Right lobe of liver (tissue), 5 donors: ENCODE results near the gene KRTAP21-2. TPM values are rescaled to one million over a fixed set of nuclear protein-coding genes. Genes with fewer than 3 reads are reported as not detected.

Source experiments
- small RNA-seq, 2 experiments: library from RNA; depleted of rRNA; stranded (forward); fragments of <200 nt; gene quantifications; one replicate each; pipeline ENCODE3, GENCODE V24; 2016
- total RNA-seq, 6 experiments: library from RNA; depleted of rRNA in 2 of 6; stranded (reverse); fragments of >200 nt in 2 of 6; fragmentation: NEBNext Ultra II Directional in 3 of 6; extraction: Animal tissue kit (Norgen Biotek cat#: 25700) in 3 of 6; gene quantifications; one replicate each; pipeline versions ENCODE4 v1.1.0 to v1.2.4, GENCODE V29; 2016 to 2023
- donor health status: DM: no; HTN: no; CAD: no.
- donor health status: DM: no; HTN: no; CAD: no.
- donor health status: DM: no; HTN: yes; CAD: no.
- donor health status: DM: no; HTN: yes; CAD: no.

Gene KRTAP21-2
- total RNA-seq, 6 experiments from 2014 or later = not detected

Small RNA genes lying within 50 kb of the gene (small RNA-seq; reads per million reads assigned to genes)
- gene AP000244.1 (0 reads per million in 2 experiments), gene KRTAP21-3 (0 reads per million in 2 experiments)

Other genes starting within 250 kb of the KRTAP21-2 start
- gene KRTAP19-5, start 245.1 kb downstream of the KRTAP21-2 start, total RNA-seq = not detected
- not detected for gene KRTAP19-6, start 205.4 kb downstream of the KRTAP21-2 start, total RNA-seq
- not detected for gene KRTAP19-7, start 185.9 kb downstream of the KRTAP21-2 start, total RNA-seq
- not detected for gene KRTAP22-2, start 156.9 kb downstream of the KRTAP21-2 start, total RNA-seq
- gene KRTAP6-3, start 154.8 kb downstream of the KRTAP21-2 start, total RNA-seq = not detected
- gene KRTAP6-2, start 148.4 kb downstream of the KRTAP21-2 start, total RNA-seq = not detected
- gene KRTAP22-1, start 146.2 kb downstream of the KRTAP21-2 start, total RNA-seq = not detected
- gene KRTAP6-1, start 133.3 kb downstream of the KRTAP21-2 start, total RNA-seq = not detected
- not detected for gene KRTAP20-1, start 130.8 kb downstream of the KRTAP21-2 start, total RNA-seq
- gene KRTAP20-4, start 126.6 kb downstream of the KRTAP21-2 start, total RNA-seq = not detected
- gene KRTAP20-2, start 112.1 kb downstream of the KRTAP21-2 start, total RNA-seq = not detected
- gene KRTAP20-3, start 104.4 kb downstream of the KRTAP21-2 start, total RNA-seq = not detected
- not detected for gene KRTAP21-3, start 28.5 kb downstream of the KRTAP21-2 start, total RNA-seq
- gene KRTAP21-1, start 8.2 kb upstream of the KRTAP21-2 start, total RNA-seq = not detected
- not detected for gene KRTAP8-1, start 66.0 kb upstream of the KRTAP21-2 start, total RNA-seq
- not detected for gene KRTAP7-1, start 82.5 kb upstream of the KRTAP21-2 start, total RNA-seq
- gene KRTAP11-1, start 134.3 kb upstream of the KRTAP21-2 start, total RNA-seq = not detected